KMS-11 (cell line): ENCODE measurements around the gene TLNRD1.

Source experiments
- H2AFZ ChIP-seq: fragments of 200-600 bp; sonication (generic); 2 replicates; pipeline ENCODE4 v1.6.1; 2016; ENCODE audit warnings: antibody characterized with exemption, mixed run types, low read depth
- H3K27ac ChIP-seq: fragments of 200-600 bp; sonication (generic); 2 replicates; pipeline ENCODE4 v1.6.1; 2016; ENCODE audit warnings: mild to moderate bottlenecking, mixed run types
- H3K27me3 ChIP-seq: fragments of 200-600 bp; sonication (generic); 2 replicates; pipeline ENCODE4 v1.6.1; 2017; ENCODE audit warnings: mild to moderate bottlenecking, low read depth, mixed run types, moderate library complexity; ENCODE audit not compliant: insufficient read depth
- H3K36me3 ChIP-seq: fragments of 200-600 bp; sonication (generic); 2 replicates; pipeline ENCODE4 v1.6.1; 2017; ENCODE audit warnings: mild to moderate bottlenecking, mixed run types; ENCODE audit not compliant: insufficient read depth
- H3K4me1 ChIP-seq: fragments of 200-600 bp; sonication (generic); 2 replicates; pipeline ENCODE4 v1.6.1; 2016; ENCODE audit warnings: mild to moderate bottlenecking, low read depth, mixed run types; ENCODE audit not compliant: poor library complexity, severe bottlenecking
- H3K4me2 ChIP-seq: fragments of 200-600 bp; sonication (generic); 2 replicates; pipeline ENCODE4 v1.7.0; 2016; ENCODE audit warnings: mild to moderate bottlenecking, mixed run types
- H3K4me3 ChIP-seq: fragments of 200-600 bp; sonication (generic); IDR thresholded peaks from 2 replicates; pipeline ENCODE4 v1.6.1; 2017; ENCODE audit warnings: low read depth, low read length, mixed read lengths; ENCODE audit not compliant: insufficient read depth
- H3K79me2 ChIP-seq: fragments of 200-600 bp; sonication (generic); 2 replicates; pipeline ENCODE4 v1.6.1; 2016; ENCODE audit warnings: low read depth, mixed run types; ENCODE audit not compliant: insufficient read depth
- H3K9ac ChIP-seq: fragments of 200-600 bp; sonication (generic); 2 replicates; pipeline ENCODE4 v1.6.1; 2016; ENCODE audit warnings: mild to moderate bottlenecking, mixed run types
- H4K20me1 ChIP-seq: fragments of 200-600 bp; sonication (generic); 2 replicates; pipeline ENCODE4 v1.6.1; 2016; ENCODE audit warnings: mild to moderate bottlenecking, mixed run types; ENCODE audit not compliant: insufficient read depth
- CTCF ChIP-seq: fragments of 200-600 bp; sonication (generic); conservative IDR thresholded peaks from 2 replicates; pipeline ENCODE4 v1.6.1; 2017; ENCODE audit warnings: low read depth, mild to moderate bottlenecking, antibody characterized with exemption, low read length, moderate library complexity, mixed read lengths

TLNRD1 gene

GRCh38 chr15:81000144-81000623 is 539 bp upstream of the TLNRD1 start:
- no peaks in the 10 kb centered on the region for H3K36me3 ChIP-seq
- no peaks in the 10 kb centered on the region for H3K27me3 ChIP-seq
- H3K4me1 ChIP-seq = peaks cover 16% of the 10 kb centered on the region
- H4K20me1 ChIP-seq = no peaks in the 10 kb centered on the region
- H3K4me3 ChIP-seq = no peak overlapping the region
- TF ChIP-seq CTCF = no peak
- peak overlapping the region; percentile 69 for H3K4me2 ChIP-seq
- peaks cover 25% of the 10 kb centered on the region for H3K79me2 ChIP-seq
- peak overlapping the region; percentile 92 for H3K27ac ChIP-seq
- peak overlapping the region; percentile 94 for H3K9ac ChIP-seq
- peak overlapping the region; percentile 64 for H2AFZ ChIP-seq

DNA sequence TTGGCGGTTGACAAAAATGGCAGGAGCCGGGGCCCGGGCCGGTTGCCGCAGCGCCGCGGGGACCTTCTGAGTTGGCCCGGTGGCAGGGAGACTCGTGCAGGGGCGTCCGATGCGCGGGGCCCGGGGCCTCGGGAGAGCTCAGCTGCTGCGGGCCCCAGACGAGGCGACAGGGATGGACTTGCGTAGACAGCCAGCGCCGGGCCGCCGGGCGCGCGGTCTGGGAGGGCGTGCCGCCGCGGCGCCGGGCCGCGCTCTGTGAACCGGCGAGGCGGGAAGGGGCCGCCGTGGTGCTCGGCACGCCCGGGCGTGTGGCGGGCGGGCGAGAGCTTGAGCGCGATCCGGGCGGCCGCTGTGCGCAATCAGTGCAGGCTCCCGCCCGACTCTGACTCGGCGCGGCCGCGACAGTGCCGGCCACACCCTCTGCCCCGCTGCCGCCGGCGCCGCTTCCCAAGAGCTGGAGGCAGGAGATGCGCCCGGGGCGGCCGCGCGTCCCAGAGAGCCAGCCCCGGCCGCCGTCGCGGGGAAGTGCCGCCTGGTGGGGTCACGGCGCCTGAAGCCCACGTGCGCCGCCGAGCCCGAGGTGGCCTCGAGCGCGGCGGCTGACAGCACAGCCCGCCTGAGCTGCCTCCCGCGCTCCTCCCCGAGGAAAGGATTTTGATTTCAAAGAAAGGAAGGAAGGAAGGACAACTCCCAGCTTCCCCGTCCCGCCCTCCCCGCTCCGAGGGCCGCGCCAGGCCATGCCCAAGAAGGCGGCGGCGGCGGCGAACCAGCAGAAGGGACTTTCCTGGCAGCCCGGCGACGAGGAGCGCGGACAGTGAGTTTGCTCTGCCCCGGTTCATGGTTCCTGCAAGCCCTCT is 657 bp downstream of the TLNRD1 start:
- Histone ChIP-seq H3K27ac (peak overlapping the region; percentile 92), H4K20me1 (no peaks in the 10 kb centered on the region), H3K4me1 (peaks cover 16% of the 10 kb centered on the region), H3K79me2 (peaks cover 32% of the 10 kb centered on the region), H3K27me3 (no peaks in the 10 kb centered on the region), H3K4me3 (no peak overlapping the region), H2AFZ (peak overlapping the region; percentile 64), H3K9ac (peak overlapping the region; percentile 94), H3K36me3 (no peaks in the 10 kb centered on the region), H3K4me2 (peak overlapping the region; percentile 69)
- no peak for TF ChIP-seq CTCF

DNA sequence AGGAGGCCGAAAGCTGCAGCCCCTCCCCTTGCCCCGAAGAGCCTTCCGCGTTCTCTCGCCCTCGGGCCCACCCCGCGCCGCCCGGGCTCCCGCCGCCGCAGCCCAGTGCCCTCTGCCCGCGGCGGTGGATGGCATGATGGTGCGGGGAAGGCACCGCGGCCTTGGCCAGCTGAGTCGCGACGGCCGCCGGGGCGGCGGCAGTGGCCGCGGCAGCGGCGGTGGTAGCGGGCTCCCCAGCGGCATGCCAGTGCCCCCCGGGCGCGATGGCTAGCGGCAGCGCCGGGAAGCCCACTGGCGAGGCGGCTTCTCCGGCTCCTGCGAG is 1.2 kb downstream of the TLNRD1 start:
- Histone ChIP-seq H2AFZ (peak overlapping the region; percentile 64; the same call in 1 of the 2 replicates), H3K79me2 (peaks cover 32% of the 10 kb centered on the region), H3K27me3 (no peaks in the 10 kb centered on the region), H3K4me3 (no peak overlapping the region), H4K20me1 (no peaks in the 10 kb centered on the region), H3K27ac (peak overlapping the region; percentile 92), H3K9ac (peak overlapping the region; percentile 94), H3K4me1 (peaks cover 16% of the 10 kb centered on the region), H3K36me3 (no peaks in the 10 kb centered on the region), H3K4me2 (peak overlapping the region; percentile 54)
- no peak for TF ChIP-seq CTCF

DNA sequence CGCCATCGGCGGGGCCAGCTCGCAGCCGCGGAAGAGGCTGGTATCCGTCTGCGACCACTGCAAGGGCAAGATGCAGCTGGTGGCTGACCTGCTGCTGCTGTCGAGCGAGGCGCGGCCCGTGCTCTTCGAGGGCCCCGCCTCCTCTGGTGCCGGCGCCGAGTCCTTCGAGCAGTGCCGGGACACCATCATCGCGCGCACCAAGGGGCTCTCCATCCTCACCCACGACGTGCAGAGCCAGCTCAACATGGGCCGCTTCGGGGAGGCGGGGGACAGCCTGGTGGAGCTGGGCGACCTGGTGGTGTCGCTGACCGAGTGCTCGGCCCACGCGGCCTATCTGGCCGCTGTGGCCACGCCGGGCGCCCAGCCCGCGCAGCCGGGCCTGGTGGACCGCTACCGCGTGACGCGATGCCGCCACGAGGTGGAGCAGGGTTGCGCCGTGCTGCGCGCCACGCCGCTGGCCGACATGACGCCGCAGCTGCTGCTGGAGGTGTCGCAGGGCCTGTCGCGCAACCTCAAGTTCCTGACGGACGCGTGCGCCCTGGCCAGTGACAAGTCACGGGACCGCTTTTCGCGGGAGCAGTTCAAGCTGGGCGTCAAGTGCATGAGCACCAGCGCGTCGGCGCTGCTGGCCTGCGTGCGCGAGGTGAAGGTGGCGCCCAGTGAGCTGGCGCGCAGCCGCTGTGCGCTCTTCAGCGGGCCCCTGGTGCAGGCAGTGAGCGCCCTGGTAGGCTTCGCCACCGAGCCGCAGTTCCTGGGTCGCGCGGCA is 1.8 kb downstream of the TLNRD1 start:
- H2AFZ ChIP-seq = peak overlapping the region; percentile 64; the same call in 1 of the 2 replicates
- H3K36me3 ChIP-seq = no peaks in the 10 kb centered on the region
- H3K27ac ChIP-seq = peak overlapping the region; percentile 92
- H3K4me2 ChIP-seq = peak overlapping the region; percentile 54
- H4K20me1 ChIP-seq = no peaks in the 10 kb centered on the region
- TF ChIP-seq CTCF = no peak
- peaks cover 32% of the 10 kb centered on the region for H3K79me2 ChIP-seq
- H3K4me3 ChIP-seq = no peak overlapping the region
- no peaks in the 10 kb centered on the region for H3K27me3 ChIP-seq
- peak overlapping the region; percentile 94 for H3K9ac ChIP-seq
- H3K4me1 ChIP-seq = peaks cover 16% of the 10 kb centered on the region
